Peyer's patch (tissue), 4 donors: Measurements from ENCODE around the gene SAT1. TPM values are rescaled to one million over a fixed set of nuclear protein-coding genes. Genes with fewer than 3 reads are reported as not detected.

ENCODE experiments used
- DNase-seq, 3 donors: peaks; one replicate each; pipeline ENCODE4 v3.0.0-alpha.2; 2017 to 2019
- H3K27ac ChIP-seq, 4 donors: fragments of 200-600 bp; sonication (generic); one replicate each; pipeline ENCODE4 v1.5.1; 2016 to 2019
- H3K27me3 ChIP-seq, 2 donors: fragments of 200-600 bp; sonication (generic); one replicate each; pipeline ENCODE4 v1.5.1; 2019
- H3K36me3 ChIP-seq, 3 donors: fragments of 200-600 bp; sonication (generic); one replicate each; pipeline ENCODE4 v1.5.1; 2016 to 2019
- H3K4me1 ChIP-seq, 4 donors: fragments of 200-600 bp; sonication (generic); one replicate each; pipeline ENCODE4 v1.5.1; 2016 to 2019
- H3K4me3 ChIP-seq, 4 donors: fragments of 200-600 bp; sonication (generic); 1 replicate in 3 of 4; 2 replicates in 1 of 4; pipeline ENCODE4 v1.5.1; 2016 to 2019; ENCODE audit warnings: mild to moderate bottlenecking in 1 of 4
- H3K9me3 ChIP-seq, 4 donors: fragments of 200-600 bp; sonication (generic); one replicate each; pipeline ENCODE4 v1.5.1; 2016 to 2019; ENCODE audit warnings: mild to moderate bottlenecking in 1 of 4
- CTCF ChIP-seq, 6 experiments: fragments of 450-650 bp in 4 of 6; fragments of 200-600 bp in 2 of 6; sonication (generic) in 1 of 6; IDR thresholded peaks; one replicate each; pipeline ENCODE4 v1.5.1; 2017 to 2019; ENCODE audit warnings: antibody characterized with exemption in 6 of 6, mild to moderate bottlenecking in 3 of 6, moderate library complexity in 1 of 6
- POLR2A ChIP-seq, 2 donors: fragments of 450-650 bp; IDR thresholded peaks; one replicate each; pipeline ENCODE4 v1.5.1; 2017; ENCODE audit warnings: antibody characterized with exemption in 2 of 2, mild to moderate bottlenecking in 2 of 2, moderate library complexity in 2 of 2
- total RNA-seq, 4 donors: library from RNA; depleted of rRNA; stranded (reverse); fragments of >200 nt; gene quantifications; one replicate each; pipeline ENCODE4 v1.1.0, GENCODE V29; 2016

The SAT1 gene
- total RNA-seq, 4 donors from 2014 or later, result 796 to 836 (median 832) TPM

GRCh38 chrX:23745786-23746185 lies 37.2 kb upstream of the SAT1 start:
- TF ChIP-seq CTCF (IDR thresholded peaks at IDR 0.05) (no peak), POLR2A (IDR thresholded peaks at IDR 0.05) (no peak)
- no peak overlapping the region for H3K4me3 ChIP-seq
- H3K27ac ChIP-seq, result no peak overlapping the region
- H3K9me3 ChIP-seq, result no peaks in the 10 kb centered on the region
- H3K36me3 ChIP-seq, result no peaks in the 10 kb centered on the region
- no peaks in the 10 kb centered on the region for H3K27me3 ChIP-seq
- no peaks in the 10 kb centered on the region for H3K4me1 ChIP-seq
- DNase-seq, result no peak

DNA sequence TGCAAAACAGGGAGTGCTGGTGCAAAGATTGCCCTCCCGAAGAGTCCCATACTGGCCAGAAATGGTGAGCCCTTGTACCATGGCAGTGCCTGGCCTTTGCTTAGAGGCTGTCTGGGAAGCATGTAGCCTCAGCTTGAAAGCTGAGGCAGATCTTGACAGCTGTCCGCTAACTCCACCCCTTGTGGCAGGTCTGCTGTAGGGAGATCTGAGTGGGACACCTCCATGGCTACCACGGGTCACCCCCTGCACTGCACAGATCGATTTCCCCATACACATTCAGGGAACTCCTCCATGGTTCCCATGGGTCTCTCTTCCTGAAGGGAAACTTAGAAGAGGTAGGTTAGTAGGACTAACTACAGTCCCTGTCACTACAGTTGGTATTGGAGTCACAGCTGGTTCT lies 33.8 kb upstream of the SAT1 start:
- Histone ChIP-seq H3K4me3 (no peak overlapping the region), H3K27me3 (no peaks in the 10 kb centered on the region), H3K36me3 (no peaks in the 10 kb centered on the region), H3K27ac (no peak overlapping the region), H3K4me1 (no peaks in the 10 kb centered on the region), H3K9me3 (no peaks in the 10 kb centered on the region)
- DNase-seq, result no peak
- no peak for TF ChIP-seq POLR2A (IDR thresholded peaks at IDR 0.05)
- TF ChIP-seq CTCF (IDR thresholded peaks at IDR 0.05), result no peak

GRCh38 chrX:23749576-23749975 lies 33.4 kb upstream of the SAT1 start:
- H3K27ac ChIP-seq, result no peak overlapping the region

DNA sequence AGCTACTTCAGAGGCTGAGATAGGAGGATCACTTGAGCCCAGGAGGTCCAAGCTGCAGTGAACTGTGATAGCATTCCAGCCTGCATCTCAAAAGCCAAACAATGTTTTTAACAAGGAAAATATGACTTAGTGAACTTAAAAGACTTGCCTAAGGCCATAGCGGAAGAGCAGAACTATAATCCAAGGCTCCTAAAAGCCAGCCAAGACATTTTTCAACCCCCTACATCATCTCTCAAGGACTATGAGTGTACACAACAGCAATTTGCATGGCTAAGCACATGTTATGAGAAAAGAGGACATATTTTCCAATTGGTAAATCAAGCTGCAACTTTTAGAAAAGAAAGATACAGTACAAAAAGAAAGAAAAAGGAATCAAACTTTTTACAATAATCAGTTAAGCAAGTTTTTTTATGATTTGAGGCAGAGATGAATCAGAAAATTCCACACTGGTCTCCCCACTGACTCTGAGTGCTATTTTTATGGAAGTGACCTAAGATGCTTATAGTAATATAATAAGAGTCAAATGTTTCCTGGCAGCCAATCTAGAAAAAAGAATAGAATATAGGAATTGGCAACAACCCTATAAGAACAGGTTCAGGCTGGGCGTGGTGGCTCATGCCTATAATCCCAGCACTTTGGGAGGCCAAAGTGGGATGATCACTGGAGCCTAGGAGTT lies 30.1 kb upstream of the SAT1 start:
- H3K4me3 ChIP-seq, result no peak overlapping the region
- H3K9me3 ChIP-seq, result no peaks in the 10 kb centered on the region
- H3K4me1 ChIP-seq, result no peaks in the 10 kb centered on the region
- H3K27me3 ChIP-seq, result no peaks in the 10 kb centered on the region
- H3K36me3 ChIP-seq, result no peaks in the 10 kb centered on the region
- TF ChIP-seq POLR2A (IDR thresholded peaks at IDR 0.05), result no peak
- TF ChIP-seq CTCF (IDR thresholded peaks at IDR 0.05), result no peak
- peak overlapping the region in 1 of 4 donors; percentile 45 for H3K27ac ChIP-seq
- no peak for DNase-seq

More at GRCh38 chrX:23749576-23749975, 33.4 kb upstream of the SAT1 start:
- no peak for TF ChIP-seq POLR2A (IDR thresholded peaks at IDR 0.05)
- no peak for TF ChIP-seq CTCF (IDR thresholded peaks at IDR 0.05)
- H3K9me3 ChIP-seq, result no peaks in the 10 kb centered on the region
- no peaks in the 10 kb centered on the region for H3K27me3 ChIP-seq
- no peak overlapping the region for H3K4me3 ChIP-seq
- DNase-seq, result no peak
- H3K4me1 ChIP-seq, result no peaks in the 10 kb centered on the region
- no peaks in the 10 kb centered on the region for H3K36me3 ChIP-seq

DNA sequence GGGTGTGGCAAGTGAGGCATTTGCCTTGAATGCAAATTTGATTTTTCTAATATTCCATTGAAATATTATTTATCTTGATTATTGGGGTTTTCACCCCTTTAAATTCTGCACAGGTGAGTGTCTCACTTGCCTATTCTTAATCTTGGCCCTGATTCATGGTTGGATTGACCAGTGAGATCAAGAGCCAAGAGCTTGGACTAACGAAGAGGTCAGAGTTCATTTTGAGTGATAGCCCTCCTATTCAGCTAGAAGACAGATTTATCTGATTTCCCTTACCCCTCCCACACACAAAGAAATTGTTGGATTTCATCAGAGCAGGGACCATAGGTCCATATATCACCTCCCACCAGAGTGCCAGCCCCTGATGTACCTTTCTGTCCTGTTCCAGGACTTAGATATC lies 28.3 kb upstream of the SAT1 start:
- Histone ChIP-seq H3K27me3 (no peaks in the 10 kb centered on the region), H3K4me3 (no peak overlapping the region)
- TF ChIP-seq CTCF (IDR thresholded peaks at IDR 0.05) (no peak), POLR2A (IDR thresholded peaks at IDR 0.05) (no peak)

More for the DNA sequence above, 28.3 kb upstream of the SAT1 start:
- H3K4me1 ChIP-seq, result no peaks in the 10 kb centered on the region
- no peaks in the 10 kb centered on the region for H3K36me3 ChIP-seq
- DNase-seq, result no peak
- H3K27ac ChIP-seq, result no peak overlapping the region
- H3K9me3 ChIP-seq, result no peaks in the 10 kb centered on the region
